Measurements from ENCODE around the gene FKBP11.

FKBP11 gene

DNA sequence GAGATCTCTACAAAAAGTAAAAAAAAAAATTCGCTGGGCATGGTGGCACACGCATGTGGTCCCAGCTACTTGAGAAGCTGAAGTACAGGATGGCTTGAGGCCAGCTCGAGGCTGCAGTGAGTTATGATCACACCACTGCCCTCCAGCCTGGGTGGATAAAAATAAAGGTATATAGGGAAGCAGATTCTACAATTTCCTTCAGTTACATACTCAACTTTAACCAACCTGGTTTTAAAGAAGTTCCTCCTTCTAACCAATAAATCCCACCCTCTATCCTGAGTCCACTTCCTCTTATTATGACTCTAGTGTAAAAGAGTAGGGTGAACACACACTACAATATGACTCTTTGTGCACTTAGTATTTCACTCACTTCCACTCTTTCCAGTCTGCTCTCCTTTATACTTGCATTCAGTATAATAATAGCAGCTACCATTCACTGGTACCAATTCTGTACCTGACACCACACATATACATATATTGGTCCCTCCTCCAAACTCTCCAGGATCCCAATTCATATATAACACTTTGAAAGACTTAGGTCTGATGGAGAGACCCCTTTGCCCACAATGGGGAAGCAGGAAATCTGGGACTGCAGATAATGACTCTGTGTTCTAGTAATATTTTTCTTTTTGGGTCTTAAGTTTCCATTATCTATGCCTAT, 29.7 kb upstream of the FKBP11 start:
- no peak overlapping the region for H3K27ac ChIP-seq
- no peak for TF ChIP-seq ZFX (IDR thresholded peaks at IDR 0.05)
- TF ChIP-seq CTCF (conservative IDR thresholded peaks at IDR 0.05): no peak

GRCh38 chr12:48954061-48954460, 28.8 kb upstream of the FKBP11 start:
- H3K27ac ChIP-seq: no peak overlapping the region
- no peak for TF ChIP-seq CTCF (conservative IDR thresholded peaks at IDR 0.05)
- TF ChIP-seq ZFX (IDR thresholded peaks at IDR 0.05): no peak

- TF ChIP-seq CTCF (conservative IDR thresholded peaks at IDR 0.05) (no peak), ZFX (IDR thresholded peaks at IDR 0.05) (no peak)
- no peak overlapping the region for H3K27ac ChIP-seq
Observed at GRCh38 chr12:48952691-48953090, 27.4 kb upstream of the FKBP11 start.

GRCh38 chr12:48947727-48948126, 22.4 kb upstream of the FKBP11 start:
- TF ChIP-seq CTCF (conservative IDR thresholded peaks at IDR 0.05): no peak
- TF ChIP-seq ZFX (IDR thresholded peaks at IDR 0.05): no peak
- no peak overlapping the region for H3K27ac ChIP-seq

- no peak for TF ChIP-seq ZFX (IDR thresholded peaks at IDR 0.05)
- TF ChIP-seq CTCF (conservative IDR thresholded peaks at IDR 0.05): no peak
- H3K27ac ChIP-seq: no peak overlapping the region
Observed at GRCh38 chr12:48946943-48947342, 21.7 kb upstream of the FKBP11 start.

DNA sequence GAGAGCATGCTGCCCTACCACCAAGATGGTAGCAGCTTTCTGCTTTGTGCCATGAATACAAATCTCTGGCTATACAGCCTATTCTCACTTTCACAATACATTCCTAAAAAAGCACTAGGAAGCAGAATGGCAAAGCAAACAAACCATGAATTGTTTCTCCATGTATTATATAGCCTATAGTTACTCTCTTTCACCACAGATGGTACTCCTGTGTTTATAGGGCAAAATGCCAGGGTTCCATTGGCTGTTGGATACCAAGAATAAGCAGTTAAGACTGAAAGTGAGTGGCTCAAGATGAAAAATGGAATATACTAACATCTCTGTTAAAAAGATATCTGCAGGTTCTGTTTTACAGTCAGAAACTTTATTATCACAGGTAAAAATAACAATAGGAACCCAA, 20.9 kb upstream of the FKBP11 start:
- H3K27ac ChIP-seq: no peak overlapping the region
- TF ChIP-seq ZFX (IDR thresholded peaks at IDR 0.05) (no peak), CTCF (conservative IDR thresholded peaks at IDR 0.05) (no peak)

DNA sequence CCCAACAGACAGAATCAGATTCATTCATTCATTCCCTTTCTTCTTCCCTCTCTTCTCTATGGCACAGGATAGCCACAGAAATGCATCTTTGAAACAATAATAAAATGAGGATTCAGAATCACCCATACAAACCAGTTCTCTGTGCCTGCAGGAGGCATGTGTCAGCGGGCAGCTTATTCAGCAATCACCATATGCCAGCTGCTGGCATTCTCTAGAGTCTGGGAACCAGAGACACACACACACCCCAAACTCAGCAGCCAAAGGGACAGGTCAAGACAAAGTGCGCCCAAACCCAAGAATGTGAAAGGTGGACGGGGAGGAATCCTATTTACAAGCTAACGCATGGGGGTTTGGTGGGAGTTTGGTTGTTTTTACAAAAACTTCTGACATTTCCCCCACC, 17.9 kb upstream of the FKBP11 start:
- H3K27ac ChIP-seq: no peak overlapping the region
- TF ChIP-seq ZFX (IDR thresholded peaks at IDR 0.05): no peak
- no peak for TF ChIP-seq CTCF (conservative IDR thresholded peaks at IDR 0.05)
